GM19099 (cell line): ENCODE data around the gene ARHGAP10.

ENCODE experiments used
- POLR2A ChIP-seq: IDR thresholded peaks from 3 replicates; pipeline ENCODE4 v1.6.1; 2011; ENCODE audit warnings: low read depth; ENCODE audit not compliant: insufficient read length; ENCODE audit errors: extremely low read depth

The ARHGAP10 gene

DNA sequence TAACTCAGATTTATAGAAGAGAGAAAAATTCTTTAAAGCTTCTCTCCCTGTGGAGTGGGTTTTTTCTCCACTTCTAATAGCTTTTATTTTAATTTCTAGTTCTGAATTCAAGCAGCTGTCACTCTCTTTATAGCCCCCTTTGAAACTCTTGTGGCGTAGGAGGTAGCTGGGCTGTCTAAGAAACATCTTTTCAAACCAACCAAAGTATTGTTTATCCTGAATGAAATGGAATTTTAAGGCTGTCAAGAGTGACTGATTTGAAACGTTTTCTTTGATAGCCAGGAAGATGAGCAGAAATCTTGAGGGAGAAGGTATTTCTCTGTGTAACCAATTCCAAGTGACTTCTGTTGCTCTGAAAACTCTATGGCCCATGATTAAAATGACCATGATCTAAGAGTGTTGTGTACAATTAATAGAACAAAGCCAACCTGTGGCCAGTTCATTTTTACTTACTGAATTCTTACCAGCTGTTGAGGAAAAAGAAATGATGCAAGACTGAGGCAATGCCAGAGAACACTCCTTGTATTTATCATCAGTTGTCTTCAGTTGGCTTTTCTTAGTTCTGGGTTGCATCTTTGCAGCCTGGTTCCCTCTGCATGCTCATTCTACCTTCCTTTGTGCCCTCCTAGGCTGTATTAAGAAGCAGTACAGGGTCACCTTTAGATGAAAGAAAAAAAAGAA, 298.4 kb downstream of the ARHGAP10 start:
- TF ChIP-seq POLR2A: no peak

GRCh38 chr4:148034813-148035212, 302.9 kb downstream of the ARHGAP10 start:
- no peak for TF ChIP-seq POLR2A

DNA sequence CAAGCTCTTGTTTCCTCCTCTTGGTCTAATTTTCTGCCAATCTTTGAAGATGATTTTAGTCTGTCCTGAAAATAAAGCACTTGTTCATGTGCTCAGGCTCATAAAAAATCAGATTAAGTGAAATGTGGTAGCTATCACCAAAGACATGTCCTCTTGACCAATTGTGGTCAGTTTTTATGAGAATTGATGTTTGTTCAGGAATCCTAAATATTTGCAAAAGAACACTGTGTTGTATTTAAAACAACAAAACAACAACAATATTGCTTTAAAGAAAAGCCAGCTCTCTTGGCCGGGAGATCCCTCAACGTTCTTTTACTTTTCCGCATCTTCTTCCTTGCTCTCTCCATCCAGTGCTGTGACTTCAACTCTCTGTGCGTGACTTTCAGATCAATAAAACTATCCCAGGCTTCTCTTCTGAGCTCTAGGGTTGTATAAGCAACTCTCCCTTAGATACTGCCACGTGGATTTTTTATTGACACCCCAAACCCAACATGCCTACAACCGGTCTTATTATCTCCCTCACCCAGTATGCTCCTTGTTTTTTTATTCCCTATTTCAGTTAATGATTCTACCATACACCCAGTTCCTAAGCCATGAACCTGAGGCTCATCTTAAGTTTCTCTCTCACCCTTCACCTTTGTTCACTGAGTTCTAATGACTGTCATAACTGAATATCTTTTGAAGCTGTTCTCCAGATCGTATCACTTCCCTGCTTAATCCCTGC, 309.9 kb downstream of the ARHGAP10 start:
- TF ChIP-seq POLR2A: no peak

- TF ChIP-seq POLR2A: no peak
Measured at GRCh38 chr4:148044089-148044911, 312.4 kb downstream of the ARHGAP10 start.

GRCh38 chr4:148044912-148045352, 313.0 kb downstream of the ARHGAP10 start:
- TF ChIP-seq POLR2A: no peak

GRCh38 chr4:148048598-148048997, 316.7 kb downstream of the ARHGAP10 start:
- TF ChIP-seq POLR2A: no peak

- TF ChIP-seq POLR2A: no peak
Measured at GRCh38 chr4:148051403-148051802, 319.5 kb downstream of the ARHGAP10 start.

DNA sequence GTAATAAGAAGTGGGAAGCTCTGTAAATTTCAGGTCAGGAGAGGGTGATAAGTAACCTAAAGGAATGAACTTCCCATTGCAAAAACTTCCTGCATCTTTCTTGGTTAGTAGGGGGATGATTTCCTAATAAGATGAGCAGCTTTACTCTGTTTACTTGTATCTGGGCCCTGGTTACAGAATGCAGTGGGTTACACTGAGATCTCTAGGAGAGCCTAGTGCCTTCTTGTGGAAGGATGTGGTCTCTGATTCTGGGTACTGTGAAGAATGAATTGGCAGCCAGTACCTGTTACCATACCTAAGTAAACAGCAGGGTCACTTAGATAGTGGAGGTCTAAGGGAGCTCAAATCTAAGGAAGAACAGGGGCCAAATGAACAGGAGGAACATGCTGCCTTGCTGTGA, 320.6 kb downstream of the ARHGAP10 start:
- no peak for TF ChIP-seq POLR2A

DNA sequence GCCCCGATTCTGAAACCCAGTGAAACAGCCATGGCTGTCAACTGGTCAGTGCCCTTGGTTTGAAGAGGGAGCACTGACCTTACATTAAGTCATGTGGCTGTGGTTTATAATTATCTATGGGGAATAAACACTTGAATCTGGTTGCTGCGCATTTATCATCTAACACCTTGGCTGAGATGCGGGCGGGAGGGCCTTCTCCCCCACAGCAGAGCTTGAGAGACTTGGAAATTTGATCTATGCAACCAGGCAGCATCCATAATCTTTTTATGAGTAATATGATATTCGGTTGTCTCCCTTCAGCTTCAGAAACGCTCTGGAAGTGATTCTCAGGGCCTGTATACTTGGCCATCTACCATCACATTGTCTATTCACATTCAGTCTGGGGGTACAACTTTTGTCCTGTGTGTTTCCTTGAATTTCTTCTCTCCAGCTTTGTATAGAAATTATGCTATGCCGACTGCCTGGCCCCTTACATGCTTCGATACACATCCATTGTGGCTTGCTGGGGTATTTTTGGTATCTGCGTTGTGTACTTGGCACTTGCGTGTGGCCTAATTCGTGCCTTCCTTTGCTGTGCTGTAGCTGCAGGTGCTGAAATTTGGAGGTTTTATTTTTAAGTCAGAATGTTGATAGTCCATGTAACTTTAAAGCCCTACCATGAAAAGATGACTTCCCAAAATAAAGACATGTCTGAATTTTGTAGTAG, 321.6 kb downstream of the ARHGAP10 start:
- TF ChIP-seq POLR2A: no peak

GRCh38 chr4:148054275-148054674, 322.4 kb downstream of the ARHGAP10 start:
- no peak for TF ChIP-seq POLR2A

GRCh38 chr4:148055844-148056243, 324.0 kb downstream of the ARHGAP10 start:
- no peak for TF ChIP-seq POLR2A

DNA sequence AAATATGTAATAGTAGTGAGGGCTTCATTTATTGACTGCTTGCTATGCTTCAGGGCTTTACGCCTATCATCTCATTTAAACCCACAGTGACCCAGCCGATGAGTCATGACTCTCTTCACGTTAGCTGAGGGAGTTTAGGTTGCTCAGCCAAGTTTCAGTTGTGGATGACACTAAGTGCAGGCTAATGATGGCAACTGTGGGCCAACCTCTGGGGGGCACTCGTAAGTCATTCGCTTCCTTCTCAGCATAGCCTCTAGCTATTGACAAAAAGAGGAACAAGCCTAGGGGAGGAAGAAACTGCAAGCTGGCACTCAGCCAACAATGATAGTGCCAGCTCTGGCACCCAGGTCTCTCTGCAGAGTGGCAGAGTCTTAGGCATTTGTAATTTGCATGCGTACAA, 325.0 kb downstream of the ARHGAP10 start:
- no peak for TF ChIP-seq POLR2A

DNA sequence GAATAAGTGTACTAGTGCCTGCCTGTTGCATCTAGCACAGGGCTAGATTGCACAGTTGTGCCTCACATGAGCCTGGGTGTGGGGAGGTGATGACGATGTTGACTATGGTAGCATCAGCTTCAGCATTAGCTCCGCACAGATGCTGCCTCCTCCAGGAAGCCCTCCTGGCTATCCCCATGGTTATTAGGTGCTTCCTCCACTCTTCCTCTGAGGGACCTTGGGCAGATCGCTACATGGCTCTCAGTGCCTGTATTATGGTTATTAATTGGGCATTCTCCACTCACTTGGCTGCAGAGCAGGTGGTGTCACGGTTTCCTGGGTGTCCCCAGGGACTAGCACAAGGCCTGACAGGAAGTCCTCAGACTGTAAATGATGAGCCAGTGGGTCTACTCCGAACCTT, 325.6 kb downstream of the ARHGAP10 start:
- TF ChIP-seq POLR2A: no peak

DNA sequence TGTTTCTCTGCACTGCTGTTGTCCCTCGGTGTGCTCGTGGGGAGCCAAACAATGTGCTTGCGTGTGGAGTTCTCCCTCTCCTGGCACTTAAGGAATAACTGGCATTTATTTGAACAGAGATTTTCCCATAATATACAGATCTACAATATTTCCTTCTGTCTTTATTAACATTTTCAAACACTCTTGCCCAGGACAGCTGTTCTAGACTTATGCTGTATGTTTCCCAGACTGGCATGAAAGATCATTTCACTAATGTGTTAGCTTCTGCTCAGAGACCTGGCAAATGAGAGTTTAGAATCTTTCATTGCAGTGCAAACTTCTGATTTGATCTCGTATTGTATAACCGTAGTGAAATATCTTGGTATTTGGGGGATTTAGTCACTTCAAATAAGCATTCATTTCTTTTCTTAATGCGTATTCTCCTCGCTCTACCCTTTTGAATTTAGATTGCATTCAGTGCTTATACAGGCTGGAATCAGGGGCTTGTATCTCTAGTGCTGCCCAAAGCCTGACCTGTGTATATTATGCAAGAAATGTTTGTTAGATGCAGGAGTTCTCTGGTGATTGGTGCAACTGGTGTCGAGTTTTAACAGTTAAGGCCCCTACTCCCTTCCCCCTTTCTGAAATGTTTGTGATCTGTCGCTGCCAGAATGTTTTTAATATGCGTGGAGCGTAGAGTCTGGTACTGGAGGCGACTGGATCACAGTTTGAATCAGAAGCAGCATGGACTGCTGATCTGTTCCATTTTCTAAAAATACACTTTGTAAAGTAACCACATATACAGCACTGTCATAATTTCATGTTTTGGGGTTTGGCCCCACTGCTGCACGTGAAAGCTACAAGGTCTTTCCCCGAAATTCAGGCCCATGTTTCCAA, 326.3 kb downstream of the ARHGAP10 start:
- TF ChIP-seq POLR2A: no peak
